Keratinocyte (primary cell): ENCODE data around the gene MISP. TPM values are rescaled to one million over a fixed set of nuclear protein-coding genes. Genes with fewer than 3 reads are reported as not detected.

ENCODE experiments used
- DNase-seq: peaks from one replicate; pipeline ENCODE4 v3.0.0-alpha.2; 2011; ENCODE audit warnings: low read depth, missing footprints, low spot score
- FAIRE-seq: peaks from 2 replicates; lab custom pipeline; 2011; peaks lifted over from hg19 to GRCh38; lab: Jason Lieb, UNC
- H2AFZ ChIP-seq: 2 replicates; pipeline ENCODE4 v1.6.0; 2012; ENCODE audit warnings: low read length, control low read depth, inconsistent platforms; ENCODE audit not compliant: control insufficient read depth
- H3K27ac ChIP-seq: 2 replicates; pipeline ENCODE4 v1.5.1; 2011; ENCODE audit warnings: low read length; ENCODE audit not compliant: control insufficient read depth, insufficient read depth
- H3K27me3 ChIP-seq: 3 replicates; pipeline ENCODE4 v1.6.0; 2011; ENCODE audit warnings: low read length; ENCODE audit not compliant: control insufficient read depth, insufficient read depth; ENCODE audit errors: extremely low read depth
- H3K36me3 ChIP-seq, 2 experiments: 2 replicates in 1 of 2; 3 replicates in 1 of 2; pipeline ENCODE4 v1.5.1; 2011; ENCODE audit warnings: low read length in 2 of 2, mild to moderate bottlenecking in 1 of 2; ENCODE audit not compliant: control insufficient read depth in 2 of 2, insufficient read depth in 2 of 2; ENCODE audit errors: extremely low read depth in 1 of 2
- H3K4me1 ChIP-seq: 3 replicates; pipeline ENCODE4 v1.5.1; 2011; ENCODE audit warnings: low read length; ENCODE audit not compliant: control insufficient read depth, insufficient read depth; ENCODE audit errors: extremely low read depth
- H3K4me2 ChIP-seq: 3 replicates; pipeline ENCODE4 v1.6.0; 2011; ENCODE audit warnings: low read depth, low read length; ENCODE audit not compliant: control insufficient read depth, insufficient read depth; ENCODE audit errors: extremely low read depth
- H3K4me3 ChIP-seq, 3 experiments: fragments of 200-600 bp in 1 of 3; sonication (generic) in 1 of 3; 2 replicates in 2 of 3; 3 replicates in 1 of 3; pipeline ENCODE4 v1.5.1; 2011 to 2016; ENCODE audit warnings: low read length in 3 of 3, mild to moderate bottlenecking in 3 of 3, control low read depth in 2 of 3, inconsistent platforms in 1 of 3, low read depth in 1 of 3, mixed read lengths in 1 of 3, mixed run types in 1 of 3, moderate library complexity in 1 of 3; ENCODE audit not compliant: control insufficient read depth in 2 of 3, insufficient read depth in 2 of 3; ENCODE audit errors: extremely low read depth in 1 of 3
- H3K79me2 ChIP-seq: 2 replicates; pipeline ENCODE4 v1.6.0; 2012; ENCODE audit warnings: low read length; ENCODE audit not compliant: control insufficient read depth, insufficient read depth
- H3K9ac ChIP-seq: 3 replicates; pipeline ENCODE4 v1.6.0; 2011; ENCODE audit warnings: low read length; ENCODE audit not compliant: control insufficient read depth, insufficient read depth; ENCODE audit errors: extremely low read depth
- H3K9me1 ChIP-seq: 3 replicates; pipeline ENCODE4 v1.6.0; 2011; ENCODE audit warnings: low read length; ENCODE audit not compliant: control insufficient read depth, insufficient read depth; ENCODE audit errors: extremely low read depth
- H3K9me3 ChIP-seq: 2 replicates; pipeline ENCODE4 v1.5.1; 2012; ENCODE audit warnings: low read depth, low read length; ENCODE audit not compliant: control insufficient read depth
- H4K20me1 ChIP-seq: 3 replicates; pipeline ENCODE4 v1.6.0; 2011; ENCODE audit warnings: low read length; ENCODE audit not compliant: control insufficient read depth, insufficient read depth; ENCODE audit errors: extremely low read depth
- EZH2 ChIP-seq: IDR thresholded peaks from one replicate; pipeline ENCODE4 v1.6.1; 2012; ENCODE audit warnings: inconsistent platforms, mild to moderate bottlenecking, low read length, moderate library complexity
- dilution Hi-C: fragments of 300-500 bp; cut with MboI; formaldehyde crosslinking; loops from one replicate; pipeline ENCODE4 v1.7.0; 2020; ENCODE audit warnings: low sequenced_read_pairs; ENCODE audit not compliant: extremely low pct_ligation_motif_present
- polyA plus RNA-seq, 5 experiments: library from polyadenylated mRNA; depleted of rRNA in 3 of 5; stranded (reverse) in 3 of 5; stranded (forward) in 1 of 5; unstranded in 1 of 5; fragments of >200 nt; gene quantifications; 1 replicate in 1 of 5; 2 replicates in 3 of 5; 3 replicates in 1 of 5; pipeline versions ENCODE4 v1.2.1 to v1.2.3, GENCODE V29; 2011 to 2012; ENCODE audit warnings: missing spikeins in 2 of 5, low read depth in 1 of 5, low replicate concordance in 1 of 5
- TF ChIP-seq, protein P1 (sequence below), 3 experiments: IDR thresholded peaks in 1 of 3; conservative IDR thresholded peaks in 1 of 3; optimal IDR thresholded peaks in 1 of 3; 2 replicates in 2 of 3; 3 replicates in 1 of 3; pipeline versions ENCODE3 to v1.5.1; 2011; ENCODE audit warnings: low read length in 3 of 3, mild to moderate bottlenecking in 3 of 3, moderate library complexity in 2 of 3, control low read depth in 1 of 3, inconsistent platforms in 1 of 3; ENCODE audit not compliant: insufficient read depth in 2 of 3; ENCODE audit errors: extremely low read depth in 1 of 3

MISP gene
- polyA plus RNA-seq, 1 donor (not counting 4 experiments of a cell fraction or from before 2014, with no cell fraction given), result 17.5 TPM

DNA sequence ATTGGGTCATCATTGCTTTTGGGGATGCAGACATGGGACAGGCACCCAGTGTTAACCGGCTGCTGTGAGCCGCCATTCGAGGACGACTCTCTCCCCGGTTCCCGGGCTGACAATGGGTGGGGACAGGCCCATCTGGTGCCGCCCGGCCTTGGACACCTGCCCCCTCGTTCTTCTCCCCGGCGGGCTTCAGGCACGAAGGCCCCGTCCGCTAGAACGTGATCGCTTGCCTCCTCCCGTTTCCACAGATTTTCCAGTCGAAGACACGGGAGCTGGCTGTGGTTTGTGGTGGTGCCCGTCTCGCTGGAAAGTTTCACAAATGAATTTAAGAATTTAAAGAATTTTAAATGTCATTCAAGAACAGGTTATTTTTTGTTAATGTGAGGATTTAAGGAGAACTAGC is 40.1 kb upstream of the MISP start:
- peaks cover 4% of the 10 kb centered on the region for H3K9me3 ChIP-seq
- no peak overlapping the region for H3K9ac ChIP-seq
- no peak overlapping the region for H3K27ac ChIP-seq
- H3K79me2 ChIP-seq, result no peaks in the 10 kb centered on the region
- H3K9me1 ChIP-seq, result no peaks in the 10 kb centered on the region
- peaks cover 39% of the 10 kb centered on the region for H3K27me3 ChIP-seq
- H3K4me3 ChIP-seq, result no peak overlapping the region
- no peak overlapping the region for H3K4me2 ChIP-seq
- dilution Hi-C loops, result no loop called here
- no peaks in the 10 kb centered on the region for H4K20me1 ChIP-seq
- DNase-seq, result no peak
- TF ChIP-seq EZH2, result peak; percentile 81
- TF ChIP-seq, protein P1, sequence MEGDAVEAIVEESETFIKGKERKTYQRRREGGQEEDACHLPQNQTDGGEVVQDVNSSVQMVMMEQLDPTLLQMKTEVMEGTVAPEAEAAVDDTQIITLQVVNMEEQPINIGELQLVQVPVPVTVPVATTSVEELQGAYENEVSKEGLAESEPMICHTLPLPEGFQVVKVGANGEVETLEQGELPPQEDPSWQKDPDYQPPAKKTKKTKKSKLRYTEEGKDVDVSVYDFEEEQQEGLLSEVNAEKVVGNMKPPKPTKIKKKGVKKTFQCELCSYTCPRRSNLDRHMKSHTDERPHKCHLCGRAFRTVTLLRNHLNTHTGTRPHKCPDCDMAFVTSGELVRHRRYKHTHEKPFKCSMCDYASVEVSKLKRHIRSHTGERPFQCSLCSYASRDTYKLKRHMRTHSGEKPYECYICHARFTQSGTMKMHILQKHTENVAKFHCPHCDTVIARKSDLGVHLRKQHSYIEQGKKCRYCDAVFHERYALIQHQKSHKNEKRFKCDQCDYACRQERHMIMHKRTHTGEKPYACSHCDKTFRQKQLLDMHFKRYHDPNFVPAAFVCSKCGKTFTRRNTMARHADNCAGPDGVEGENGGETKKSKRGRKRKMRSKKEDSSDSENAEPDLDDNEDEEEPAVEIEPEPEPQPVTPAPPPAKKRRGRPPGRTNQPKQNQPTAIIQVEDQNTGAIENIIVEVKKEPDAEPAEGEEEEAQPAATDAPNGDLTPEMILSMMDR (optimal IDR thresholded peaks at IDR 0.05 in 1 of 3, IDR thresholded peaks at IDR 0.05 in 1 of 3, conservative IDR thresholded peaks at IDR 0.05 in 1 of 3; ENCODE audit: extremely low read depth in 1 of 3, insufficient read depth in 2 of 3, low read length in 3 of 3), result no peak
- H3K4me1 ChIP-seq, result no peaks in the 10 kb centered on the region
- H3K36me3 ChIP-seq, result no peaks in the 10 kb centered on the region
- FAIRE-seq, result no peak
- no peak overlapping the region for H2AFZ ChIP-seq

DNA sequence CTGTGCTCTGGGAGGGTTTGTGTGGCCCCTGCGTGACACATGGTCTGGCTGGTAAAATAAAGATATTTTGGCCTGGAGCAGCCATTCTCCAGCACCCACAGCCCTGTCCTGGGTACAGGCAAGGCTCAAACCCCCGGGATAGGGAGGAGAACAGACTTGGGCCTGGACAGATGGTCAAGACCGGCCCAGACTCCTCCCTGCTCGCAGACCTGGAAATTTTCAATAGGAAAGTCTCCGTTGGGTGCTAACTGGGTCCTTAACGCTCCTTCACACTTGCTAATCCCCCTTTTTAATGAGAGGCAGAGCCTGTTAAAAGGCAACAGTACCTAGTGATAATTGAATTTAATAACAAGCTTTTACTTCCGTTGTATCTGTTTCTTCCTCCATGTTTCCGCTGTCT is 39.7 kb upstream of the MISP start:
- no peaks in the 10 kb centered on the region for H4K20me1 ChIP-seq
- DNase-seq, result no peak
- no peak for FAIRE-seq
- H3K27me3 ChIP-seq, result peaks cover 39% of the 10 kb centered on the region
- TF ChIP-seq, protein P1 (optimal IDR thresholded peaks at IDR 0.05 in 1 of 3, IDR thresholded peaks at IDR 0.05 in 1 of 3, conservative IDR thresholded peaks at IDR 0.05 in 1 of 3; ENCODE audit: extremely low read depth in 1 of 3, insufficient read depth in 2 of 3, low read length in 3 of 3), result no peak
- TF ChIP-seq EZH2, result no peak
- H3K4me3 ChIP-seq, result no peak overlapping the region
- H3K9ac ChIP-seq, result no peak overlapping the region
- H3K4me1 ChIP-seq, result no peaks in the 10 kb centered on the region
- dilution Hi-C loops, result no loop called here
- no peak overlapping the region for H2AFZ ChIP-seq
- no peaks in the 10 kb centered on the region for H3K79me2 ChIP-seq
- H3K4me2 ChIP-seq, result no peak overlapping the region
- no peaks in the 10 kb centered on the region for H3K36me3 ChIP-seq
- H3K9me1 ChIP-seq, result no peaks in the 10 kb centered on the region
- peaks cover 4% of the 10 kb centered on the region for H3K9me3 ChIP-seq
- no peak overlapping the region for H3K27ac ChIP-seq
